Measurements from ENCODE around the gene ANKK1.

DNA sequence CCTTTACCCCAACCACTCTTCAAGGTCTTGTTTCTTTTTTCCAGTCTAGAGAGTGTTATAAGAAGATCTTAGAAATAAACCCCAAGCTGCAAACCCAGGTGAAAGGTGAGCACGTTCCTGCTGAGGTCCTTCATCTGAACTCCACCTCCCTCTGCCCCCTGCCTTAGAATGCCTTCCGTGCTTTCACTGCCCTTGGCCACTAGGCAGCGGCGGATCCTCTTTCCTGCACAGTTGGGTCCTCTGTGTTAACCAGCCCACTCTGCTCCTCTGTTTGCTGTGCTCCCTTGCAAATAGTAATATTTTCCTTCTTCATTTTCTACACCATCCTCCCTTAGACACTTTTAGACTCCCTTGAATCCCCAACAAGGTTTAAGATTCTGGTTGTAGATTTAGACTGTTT is 48.8 kb upstream of the ANKK1 start:
- TF ChIP-seq, protein P1, sequence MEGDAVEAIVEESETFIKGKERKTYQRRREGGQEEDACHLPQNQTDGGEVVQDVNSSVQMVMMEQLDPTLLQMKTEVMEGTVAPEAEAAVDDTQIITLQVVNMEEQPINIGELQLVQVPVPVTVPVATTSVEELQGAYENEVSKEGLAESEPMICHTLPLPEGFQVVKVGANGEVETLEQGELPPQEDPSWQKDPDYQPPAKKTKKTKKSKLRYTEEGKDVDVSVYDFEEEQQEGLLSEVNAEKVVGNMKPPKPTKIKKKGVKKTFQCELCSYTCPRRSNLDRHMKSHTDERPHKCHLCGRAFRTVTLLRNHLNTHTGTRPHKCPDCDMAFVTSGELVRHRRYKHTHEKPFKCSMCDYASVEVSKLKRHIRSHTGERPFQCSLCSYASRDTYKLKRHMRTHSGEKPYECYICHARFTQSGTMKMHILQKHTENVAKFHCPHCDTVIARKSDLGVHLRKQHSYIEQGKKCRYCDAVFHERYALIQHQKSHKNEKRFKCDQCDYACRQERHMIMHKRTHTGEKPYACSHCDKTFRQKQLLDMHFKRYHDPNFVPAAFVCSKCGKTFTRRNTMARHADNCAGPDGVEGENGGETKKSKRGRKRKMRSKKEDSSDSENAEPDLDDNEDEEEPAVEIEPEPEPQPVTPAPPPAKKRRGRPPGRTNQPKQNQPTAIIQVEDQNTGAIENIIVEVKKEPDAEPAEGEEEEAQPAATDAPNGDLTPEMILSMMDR (IDR thresholded peaks at IDR 0.05; ENCODE audit: insufficient read depth, low read depth, low read length): no peak
- TF ChIP-seq EZH2 (IDR thresholded peaks at IDR 0.05; ENCODE audit: insufficient read depth, low read length): no peak
